HepG2 (cell line): Measurements from ENCODE around the gene CNPY4. TPM values are rescaled to one million over a fixed set of nuclear protein-coding genes. Genes with fewer than 3 reads are reported as not detected.

Experiments
- AGO2 ChIP-seq: fragments of 200-400 bp; formaldehyde crosslinking; optimal IDR thresholded peaks from 2 replicates; pipeline ENCODE3; 2017; ENCODE audit warnings: mild to moderate bottlenecking, low read depth, low read length, moderate library complexity
- ATAD3A ChIP-seq: sonication (generic); formaldehyde crosslinking; IDR thresholded peaks from 2 replicates; pipeline ENCODE4 v1.4.0; 2020; ENCODE audit warnings: missing genetic modification reagents
- CHD4 ChIP-seq: fragments of 200-600 bp; sonication (generic); IDR thresholded peaks from 2 replicates; pipeline ENCODE4 v1.7.0; 2017; ENCODE audit warnings: mild to moderate bottlenecking, low read length, borderline replicate concordance
- HIVEP1 ChIP-seq: sonication (generic); formaldehyde crosslinking; IDR thresholded peaks from 2 replicates; pipeline ENCODE4 v1.4.0; 2020; ENCODE audit warnings: mild to moderate bottlenecking, missing genetic modification reagents
- JUNB ChIP-seq: sonication (generic); formaldehyde crosslinking; IDR thresholded peaks from 2 replicates; pipeline ENCODE4 v1.8.0; 2022; ENCODE audit warnings: missing genetic modification reagents, mild to moderate bottlenecking, borderline replicate concordance
- MTF1 ChIP-seq: sonication (generic); formaldehyde crosslinking; IDR thresholded peaks from 2 replicates; pipeline ENCODE4 v1.5.0; 2020; ENCODE audit warnings: missing genetic modification reagents
- PHF8 ChIP-seq: sonication (generic); formaldehyde crosslinking; IDR thresholded peaks from 2 replicates; pipeline ENCODE4 v1.5.0; 2020; ENCODE audit warnings: missing genetic modification reagents
- PRPF4 ChIP-seq: fragments of 200-400 bp; formaldehyde crosslinking; IDR thresholded peaks from 2 replicates; pipeline ENCODE4 v1.6.1; 2016; ENCODE audit warnings: low read length, low read depth; ENCODE audit not compliant: poor library complexity, severe bottlenecking
- RAD51 ChIP-seq: fragments of 450-650 bp; IDR thresholded peaks from 2 replicates; pipeline ENCODE4 v1.6.1; 2016; ENCODE audit warnings: borderline replicate concordance
- RNF2 ChIP-seq: fragments of 450-650 bp; conservative IDR thresholded peaks from 2 replicates; pipeline ENCODE4 v1.6.1; 2016; ENCODE audit warnings: low read depth
- TEAD2 ChIP-seq: sonication (generic); formaldehyde crosslinking; IDR thresholded peaks from 2 replicates; pipeline ENCODE4 v1.9.0; 2021; ENCODE audit warnings: missing genetic modification reagents
- TP53 ChIP-seq: sonication (generic); formaldehyde crosslinking; conservative IDR thresholded peaks from 2 replicates; pipeline ENCODE4 v1.4.0; 2020; ENCODE audit warnings: missing genetic modification reagents
- ZFP1 ChIP-seq: IDR thresholded peaks from 2 replicates; pipeline ENCODE4 v1.6.1; 2016
- ZIK1 ChIP-seq: sonication (generic); formaldehyde crosslinking; IDR thresholded peaks from 2 replicates; pipeline ENCODE4 v1.5.0; 2020; ENCODE audit warnings: mild to moderate bottlenecking, low read depth, missing genetic modification reagents, borderline replicate concordance
- ZNF234 ChIP-seq: sonication (generic); formaldehyde crosslinking; conservative IDR thresholded peaks from 2 replicates; pipeline ENCODE4 v1.5.1; 2020; ENCODE audit warnings: mild to moderate bottlenecking, missing genetic modification reagents
- ZNF468 ChIP-seq: sonication (generic); formaldehyde crosslinking; IDR thresholded peaks from 2 replicates; pipeline ENCODE4 v1.8.0; 2022; ENCODE audit warnings: mild to moderate bottlenecking, moderate library complexity, missing genetic modification reagents
- ZNF589 ChIP-seq: sonication (generic); formaldehyde crosslinking; conservative IDR thresholded peaks from 2 replicates; pipeline ENCODE4 v1.8.0; 2022; ENCODE audit warnings: mild to moderate bottlenecking, moderate library complexity, missing genetic modification reagents
- ZNF703 ChIP-seq: sonication (generic); formaldehyde crosslinking; IDR thresholded peaks from 2 replicates; pipeline ENCODE4 v1.5.1; 2020; ENCODE audit warnings: missing genetic modification reagents, mild to moderate bottlenecking, moderate library complexity, borderline replicate concordance
- polyA plus RNA-seq, 8 experiments: library from polyadenylated mRNA; depleted of rRNA in 3 of 8; stranded (reverse) in 7 of 8; unstranded in 1 of 8; fragments of >200 nt; fragmentation: Illumina TruSeq in 4 of 8; extraction: Trizol in 4 of 8; gene quantifications; 2 replicates each; pipeline versions ENCODE4 v1.2.1 to v1.2.3, GENCODE V29; 2011 to 2016; ENCODE audit warnings: low read depth in 4 of 8, missing spikeins in 1 of 8, mixed read lengths in 1 of 8; ENCODE audit not compliant: insufficient read depth in 1 of 8
- total RNA-seq, 5 experiments: library from RNA; depleted of rRNA; stranded (reverse); fragments of >200 nt; fragmentation: Illumina TruSeq; extraction: Trizol; gene quantifications; 2 replicates each; pipeline ENCODE4 v1.2.3, GENCODE V29; 2016; ENCODE audit warnings: low read depth in 1 of 5
- TF ChIP-seq, protein P1 (sequence below): sonication (generic); formaldehyde crosslinking; IDR thresholded peaks from 2 replicates; pipeline ENCODE4 v1.5.0; 2020; ENCODE audit warnings: mild to moderate bottlenecking, missing genetic modification reagents, borderline replicate concordance
- TF ChIP-seq, protein P2 (sequence below): sonication (generic); formaldehyde crosslinking; IDR thresholded peaks from 2 replicates; pipeline ENCODE4 v1.4.0; 2020; ENCODE audit warnings: missing genetic modification reagents, low read depth, mild to moderate bottlenecking, borderline replicate concordance
- TF ChIP-seq, protein P3 (sequence below): IDR thresholded peaks from 2 replicates; pipeline ENCODE4 v1.6.1; 2016; ENCODE audit warnings: missing biosample characterization, missing genetic modification reagents, low read depth
- TF ChIP-seq, protein P4 (sequence below): sonication (generic); formaldehyde crosslinking; IDR thresholded peaks from 2 replicates; pipeline ENCODE4 v1.4.0; 2020; ENCODE audit warnings: mild to moderate bottlenecking, missing genetic modification reagents, borderline replicate concordance
- TF ChIP-seq, protein P5 (sequence below): sonication (generic); formaldehyde crosslinking; IDR thresholded peaks from 2 replicates; pipeline ENCODE4 v1.5.0; 2020; ENCODE audit warnings: missing genetic modification reagents

CNPY4 gene
- total and polyA plus RNA-seq, 2 of the 13 experiments (the other 11 are each of a cell fraction or from before 2014, with no cell fraction given) = 6.2 to 12.7 TPM

DNA sequence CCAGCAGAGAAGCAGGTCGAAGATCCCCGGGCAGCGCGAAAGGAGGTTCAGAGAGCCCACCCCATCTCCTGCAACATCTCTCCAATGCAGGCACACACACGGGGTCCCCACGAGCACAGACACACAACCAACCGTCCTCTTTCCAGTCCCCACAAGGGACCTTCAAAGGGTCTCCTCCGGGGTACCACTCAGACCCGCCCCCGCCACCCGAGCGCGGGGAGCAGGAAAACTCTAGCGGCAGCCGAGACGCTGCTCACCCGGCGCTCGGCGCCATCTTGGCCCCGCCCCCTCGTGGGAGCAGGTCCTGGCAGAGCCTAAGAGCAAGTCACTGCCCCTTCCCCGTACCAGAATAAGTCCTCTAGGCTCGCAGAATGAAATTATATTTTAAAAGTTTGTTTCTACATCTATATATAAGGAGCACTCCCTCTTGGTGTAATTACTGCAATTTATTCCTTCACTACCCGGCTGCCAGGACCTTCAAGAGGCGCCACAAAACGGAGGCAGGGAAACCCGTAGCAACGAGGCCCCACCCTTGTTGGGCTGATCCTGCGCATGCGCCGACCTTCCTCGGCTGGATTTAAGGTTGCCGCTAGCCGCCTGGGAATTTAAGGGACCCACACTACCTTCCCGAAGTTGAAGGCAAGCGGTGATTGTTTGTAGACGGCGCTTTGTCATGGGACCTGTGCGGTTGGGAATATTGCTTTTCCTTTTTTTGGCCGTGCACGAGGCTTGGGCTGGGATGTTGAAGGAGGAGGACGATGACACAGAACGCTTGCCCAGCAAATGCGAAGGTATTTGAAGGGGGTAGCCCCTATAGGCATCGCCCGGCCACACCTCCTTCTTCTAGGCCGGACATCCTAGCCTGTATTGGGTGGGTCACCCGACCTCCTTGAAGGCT lies at the start of gene CNPY4, which contains the start of gene TAF6 (continued):
- TF ChIP-seq, protein P1, sequence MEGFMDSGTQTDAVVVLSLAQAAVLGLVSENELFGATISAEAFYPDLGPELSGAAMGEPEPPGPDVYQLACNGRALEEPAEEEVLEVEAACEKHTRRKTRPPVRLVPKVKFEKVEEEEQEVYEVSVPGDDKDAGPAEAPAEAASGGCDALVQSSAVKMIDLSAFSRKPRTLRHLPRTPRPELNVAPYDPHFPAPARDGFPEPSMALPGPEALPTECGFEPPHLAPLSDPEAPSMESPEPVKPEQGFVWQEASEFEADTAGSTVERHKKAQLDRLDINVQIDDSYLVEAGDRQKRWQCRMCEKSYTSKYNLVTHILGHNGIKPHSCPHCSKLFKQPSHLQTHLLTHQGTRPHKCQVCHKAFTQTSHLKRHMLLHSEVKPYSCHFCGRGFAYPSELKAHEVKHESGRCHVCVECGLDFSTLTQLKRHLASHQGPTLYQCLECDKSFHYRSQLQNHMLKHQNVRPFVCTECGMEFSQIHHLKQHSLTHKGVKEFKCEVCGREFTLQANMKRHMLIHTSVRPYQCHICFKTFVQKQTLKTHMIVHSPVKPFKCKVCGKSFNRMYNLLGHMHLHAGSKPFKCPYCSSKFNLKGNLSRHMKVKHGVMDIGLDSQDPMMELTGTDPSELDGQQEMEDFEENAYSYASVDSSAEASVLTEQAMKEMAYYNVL (CRISPR knock-in tag) = no peak
- TF ChIP-seq HIVEP1 (CRISPR knock-in tag) = peak; percentile 25; the same call in 1 of the 2 replicates
- no peak for TF ChIP-seq ATAD3A (CRISPR knock-in tag)
- TF ChIP-seq, protein P2, sequence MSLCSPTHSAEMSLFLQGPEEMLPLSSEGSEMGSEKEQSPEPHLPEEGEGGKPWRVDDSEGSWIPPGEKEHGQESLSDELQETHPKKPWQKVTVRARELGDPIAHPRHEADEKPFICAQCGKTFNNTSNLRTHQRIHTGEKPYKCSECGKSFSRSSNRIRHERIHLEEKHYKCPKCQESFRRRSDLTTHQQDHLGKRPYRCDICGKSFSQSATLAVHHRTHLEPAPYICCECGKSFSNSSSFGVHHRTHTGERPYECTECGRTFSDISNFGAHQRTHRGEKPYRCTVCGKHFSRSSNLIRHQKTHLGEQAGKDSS (CRISPR knock-in tag) = no peak
- no peak for TF ChIP-seq ZNF468 (CRISPR knock-in tag)
- TF ChIP-seq, protein P3, sequence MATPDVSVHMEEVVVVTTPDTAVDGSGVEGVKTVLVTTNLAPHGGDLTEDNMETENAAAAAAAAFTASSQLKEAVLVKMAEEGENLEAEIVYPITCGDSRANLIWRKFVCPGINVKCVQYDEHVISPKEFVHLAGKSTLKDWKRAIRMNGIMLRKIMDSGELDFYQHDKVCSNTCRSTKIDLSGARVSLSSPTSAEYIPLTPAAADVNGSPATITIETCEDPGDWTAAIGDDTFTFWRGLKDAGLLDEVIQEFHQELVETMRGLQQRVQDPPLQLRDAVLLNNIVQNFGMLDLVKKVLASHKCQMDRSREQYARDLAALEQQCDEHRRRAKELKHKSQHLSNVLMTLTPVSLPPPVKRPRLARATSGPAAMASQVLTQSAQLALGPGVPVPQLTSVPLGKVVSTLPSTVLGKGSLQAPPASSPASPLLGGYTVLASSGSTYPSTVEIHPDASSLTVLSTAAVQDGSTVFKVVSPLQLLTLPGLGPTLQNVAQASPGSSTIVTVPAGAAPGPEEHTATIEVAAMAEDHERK = no peak
- TF ChIP-seq ZNF589 (CRISPR knock-in tag) = no peak
- no peak for TF ChIP-seq RNF2
- TF ChIP-seq PHF8 (CRISPR knock-in tag) = peak; percentile 83
- no peak for TF ChIP-seq ZNF234 (CRISPR knock-in tag)
- TF ChIP-seq, protein P4, sequence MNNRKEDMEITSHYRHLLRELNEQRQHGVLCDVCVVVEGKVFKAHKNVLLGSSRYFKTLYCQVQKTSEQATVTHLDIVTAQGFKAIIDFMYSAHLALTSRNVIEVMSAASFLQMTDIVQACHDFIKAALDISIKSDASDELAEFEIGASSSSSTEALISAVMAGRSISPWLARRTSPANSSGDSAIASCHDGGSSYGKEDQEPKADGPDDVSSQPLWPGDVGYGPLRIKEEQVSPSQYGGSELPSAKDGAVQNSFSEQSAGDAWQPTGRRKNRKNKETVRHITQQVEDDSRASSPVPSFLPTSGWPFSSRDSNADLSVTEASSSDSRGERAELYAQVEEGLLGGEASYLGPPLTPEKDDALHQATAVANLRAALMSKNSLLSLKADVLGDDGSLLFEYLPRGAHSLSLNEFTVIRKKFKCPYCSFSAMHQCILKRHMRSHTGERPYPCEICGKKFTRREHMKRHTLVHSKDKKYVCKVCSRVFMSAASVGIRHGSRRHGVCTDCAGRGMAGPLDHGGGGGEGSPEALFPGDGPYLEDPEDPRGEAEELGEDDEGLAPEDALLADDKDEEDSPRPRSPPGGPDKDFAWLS (CRISPR knock-in tag) = no peak
- no peak for TF ChIP-seq RAD51
- TF ChIP-seq AGO2 = peak; percentile 29
- TF ChIP-seq TP53 (CRISPR knock-in tag) = 0 out of 2 replicates have a peak, but pooled peaks have one; percentile 64
- no peak for TF ChIP-seq ZIK1
- TF ChIP-seq, protein P5, sequence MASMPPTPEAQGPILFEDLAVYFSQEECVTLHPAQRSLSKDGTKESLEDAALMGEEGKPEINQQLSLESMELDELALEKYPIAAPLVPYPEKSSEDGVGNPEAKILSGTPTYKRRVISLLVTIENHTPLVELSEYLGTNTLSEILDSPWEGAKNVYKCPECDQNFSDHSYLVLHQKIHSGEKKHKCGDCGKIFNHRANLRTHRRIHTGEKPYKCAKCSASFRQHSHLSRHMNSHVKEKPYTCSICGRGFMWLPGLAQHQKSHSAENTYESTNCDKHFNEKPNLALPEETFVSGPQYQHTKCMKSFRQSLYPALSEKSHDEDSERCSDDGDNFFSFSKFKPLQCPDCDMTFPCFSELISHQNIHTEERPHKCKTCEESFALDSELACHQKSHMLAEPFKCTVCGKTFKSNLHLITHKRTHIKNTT (CRISPR knock-in tag) = no peak
- TF ChIP-seq JUNB = no peak
- TF ChIP-seq CHD4 = no peak
- TF ChIP-seq PRPF4 = no peak
- peak; percentile 78; the same call in 1 of the 2 replicates for TF ChIP-seq MTF1 (CRISPR knock-in tag)
- no peak for TF ChIP-seq ZFP1 (CRISPR knock-in tag)
- 0 out of 2 replicates have a peak, but pooled peaks have one; percentile 60 for TF ChIP-seq TEAD2 (CRISPR knock-in tag)
- TF ChIP-seq ZNF703 (CRISPR knock-in tag) = no peak
